ENCODE measurements around the gene FGF12.

The FGF12 gene

DNA sequence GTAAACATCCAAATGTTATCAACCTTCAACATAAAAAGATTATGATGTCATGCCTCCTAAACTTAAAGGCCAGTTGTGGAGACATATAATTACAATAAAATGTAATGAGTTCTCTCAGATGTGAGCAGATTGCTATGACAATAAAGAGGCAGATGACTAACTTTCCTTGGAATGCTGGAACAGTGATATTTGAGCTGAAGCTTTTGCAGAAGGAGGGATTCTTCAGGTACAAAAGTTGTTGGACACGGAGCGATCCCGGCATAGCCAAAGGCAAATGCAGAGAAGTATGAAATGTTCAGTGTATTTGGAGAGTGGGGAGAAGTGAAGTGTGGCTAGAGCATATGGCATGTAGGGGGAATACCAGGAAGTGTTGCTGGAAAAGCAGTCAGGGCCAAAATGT lies 520.1 kb downstream of the FGF12 start:
- TF ChIP-seq, protein P1, sequence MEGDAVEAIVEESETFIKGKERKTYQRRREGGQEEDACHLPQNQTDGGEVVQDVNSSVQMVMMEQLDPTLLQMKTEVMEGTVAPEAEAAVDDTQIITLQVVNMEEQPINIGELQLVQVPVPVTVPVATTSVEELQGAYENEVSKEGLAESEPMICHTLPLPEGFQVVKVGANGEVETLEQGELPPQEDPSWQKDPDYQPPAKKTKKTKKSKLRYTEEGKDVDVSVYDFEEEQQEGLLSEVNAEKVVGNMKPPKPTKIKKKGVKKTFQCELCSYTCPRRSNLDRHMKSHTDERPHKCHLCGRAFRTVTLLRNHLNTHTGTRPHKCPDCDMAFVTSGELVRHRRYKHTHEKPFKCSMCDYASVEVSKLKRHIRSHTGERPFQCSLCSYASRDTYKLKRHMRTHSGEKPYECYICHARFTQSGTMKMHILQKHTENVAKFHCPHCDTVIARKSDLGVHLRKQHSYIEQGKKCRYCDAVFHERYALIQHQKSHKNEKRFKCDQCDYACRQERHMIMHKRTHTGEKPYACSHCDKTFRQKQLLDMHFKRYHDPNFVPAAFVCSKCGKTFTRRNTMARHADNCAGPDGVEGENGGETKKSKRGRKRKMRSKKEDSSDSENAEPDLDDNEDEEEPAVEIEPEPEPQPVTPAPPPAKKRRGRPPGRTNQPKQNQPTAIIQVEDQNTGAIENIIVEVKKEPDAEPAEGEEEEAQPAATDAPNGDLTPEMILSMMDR (conservative IDR thresholded peaks at IDR 0.05; ENCODE audit: low read depth, low read length) = no peak
- no peak overlapping the region for H3K4me3 ChIP-seq (ENCODE audit: low read length)
- DNase-seq (ENCODE audit: low read depth) = no peak

DNA sequence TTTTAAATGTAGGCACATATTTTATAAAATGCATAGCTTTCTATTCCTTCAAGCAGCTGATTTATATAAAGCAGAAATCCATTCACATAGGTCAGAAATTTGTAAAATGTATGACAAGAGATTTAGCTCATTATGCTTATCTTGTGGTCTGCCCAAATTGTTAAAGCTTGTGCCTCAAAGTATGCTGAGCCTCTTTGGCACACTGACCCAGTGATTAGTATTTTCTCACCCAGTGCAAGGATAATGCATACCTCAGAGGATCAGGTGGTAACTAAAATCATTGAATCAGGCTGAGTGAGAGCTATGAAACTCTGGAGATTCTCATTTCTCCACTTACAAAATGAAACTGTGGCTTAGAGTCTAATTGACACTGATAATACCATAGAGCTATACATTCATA lies 533.3 kb downstream of the FGF12 start:
- H3K4me3 ChIP-seq (ENCODE audit: low read length) = no peak overlapping the region
- TF ChIP-seq, protein P1 (conservative IDR thresholded peaks at IDR 0.05; ENCODE audit: low read depth, low read length) = no peak
- DNase-seq (ENCODE audit: low read depth) = peak; percentile 93

DNA sequence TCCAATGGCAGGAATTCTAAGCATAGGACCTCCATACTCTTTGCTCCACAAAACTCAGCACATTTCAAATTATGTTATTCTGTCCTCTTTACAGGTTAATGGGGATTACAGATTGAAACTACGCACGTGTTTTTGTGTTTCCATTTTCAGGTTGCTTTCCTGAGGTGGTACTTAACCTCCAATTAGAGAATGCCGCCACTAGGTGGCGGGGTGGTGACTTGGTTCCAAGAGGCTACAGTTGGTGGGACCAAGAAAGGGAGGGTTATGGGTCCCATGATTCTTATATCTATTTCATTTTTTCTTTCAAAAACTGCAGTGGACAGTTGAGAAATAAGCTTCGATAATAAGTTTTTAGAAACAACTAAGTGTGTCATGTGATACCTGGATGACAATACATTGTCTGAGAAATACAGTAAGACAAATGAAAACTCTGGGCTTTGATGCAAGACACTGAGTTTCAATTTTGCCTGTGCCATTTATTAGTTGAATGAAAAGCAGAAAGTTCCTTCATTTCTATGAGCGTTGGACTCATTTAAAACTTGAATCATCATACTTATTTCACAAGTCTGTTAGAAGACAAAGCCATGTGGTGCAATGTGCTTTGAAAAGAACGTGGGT lies 539.0 kb downstream of the FGF12 start:
- DNase-seq (ENCODE audit: low read depth) = peak; percentile 11
- no peak overlapping the region for H3K4me3 ChIP-seq (ENCODE audit: low read length)
- TF ChIP-seq, protein P1 (conservative IDR thresholded peaks at IDR 0.05; ENCODE audit: low read depth, low read length) = peak; percentile 81

DNA sequence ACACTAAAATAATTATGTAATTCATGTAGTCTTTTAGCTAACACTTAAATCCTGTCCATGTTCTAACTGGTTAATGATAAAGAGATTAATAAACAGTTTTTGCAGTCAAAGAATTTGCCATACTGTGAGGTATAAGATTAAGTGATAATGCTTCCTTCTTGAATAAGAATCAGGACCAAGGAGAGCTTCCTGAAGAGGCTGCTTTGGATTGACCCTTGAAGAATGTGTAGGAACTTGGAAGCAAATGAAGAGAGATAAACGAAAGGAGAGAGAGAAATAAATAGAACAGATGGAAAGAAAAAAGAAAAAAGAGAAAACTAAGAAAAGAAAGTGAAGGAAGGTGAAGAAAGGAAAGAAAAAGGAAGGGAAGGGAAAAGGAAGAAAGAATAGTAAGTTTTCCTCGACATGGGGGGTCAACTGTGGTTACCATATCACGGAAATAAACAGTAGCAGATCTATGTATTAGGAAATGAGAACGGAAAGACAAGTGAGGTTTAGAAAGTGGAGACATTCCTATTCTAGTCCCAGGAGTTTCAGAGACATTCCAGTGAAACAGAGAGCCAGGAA lies 539.8 kb downstream of the FGF12 start:
- no peak overlapping the region for H3K4me3 ChIP-seq (ENCODE audit: low read length)
- TF ChIP-seq, protein P1 (conservative IDR thresholded peaks at IDR 0.05; ENCODE audit: low read depth, low read length) = no peak
- no peak for DNase-seq (ENCODE audit: low read depth)

DNA sequence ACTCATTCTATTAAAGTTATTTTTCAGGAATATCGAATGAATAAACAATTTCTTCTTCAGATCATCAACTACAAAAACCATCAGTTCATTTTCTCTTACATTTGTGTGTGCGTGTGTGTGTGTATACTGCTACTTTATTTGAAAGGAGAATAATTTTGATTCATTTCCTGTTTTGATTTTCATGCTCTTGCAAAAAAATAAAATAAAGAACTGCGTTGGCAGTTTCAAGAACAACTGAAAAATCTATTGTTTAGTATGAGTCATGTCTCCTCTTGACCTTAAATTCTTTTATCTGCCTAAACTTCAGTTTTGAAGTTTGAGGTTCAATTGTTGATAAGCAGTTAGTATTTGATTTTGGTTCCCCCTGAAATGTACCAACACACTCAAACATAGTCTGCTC lies 540.8 kb downstream of the FGF12 start:
- H3K4me3 ChIP-seq (ENCODE audit: low read length) = no peak overlapping the region
- TF ChIP-seq, protein P1 (conservative IDR thresholded peaks at IDR 0.05; ENCODE audit: low read depth, low read length) = no peak
- DNase-seq (ENCODE audit: low read depth) = no peak

DNA sequence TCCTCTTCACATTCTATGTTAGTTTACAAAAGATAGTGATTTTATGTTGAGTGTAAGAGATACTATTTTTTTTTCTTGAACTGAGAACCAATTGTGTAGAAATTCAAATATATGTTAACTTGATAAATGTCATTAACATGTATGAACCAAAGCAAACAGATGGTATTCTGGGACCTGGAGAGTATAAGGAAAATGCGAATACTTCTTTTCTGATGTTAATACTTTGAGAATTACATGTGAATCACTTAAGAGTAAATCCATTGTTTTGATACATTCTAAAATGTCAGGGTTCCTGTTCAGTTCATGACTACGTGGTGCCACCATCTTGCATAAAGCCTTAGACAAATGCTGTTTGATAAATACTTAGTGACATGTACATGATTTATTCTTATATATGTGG lies 541.3 kb downstream of the FGF12 start:
- no peak for DNase-seq (ENCODE audit: low read depth)
- no peak overlapping the region for H3K4me3 ChIP-seq (ENCODE audit: low read length)
- TF ChIP-seq, protein P1 (conservative IDR thresholded peaks at IDR 0.05; ENCODE audit: low read depth, low read length) = no peak

DNA sequence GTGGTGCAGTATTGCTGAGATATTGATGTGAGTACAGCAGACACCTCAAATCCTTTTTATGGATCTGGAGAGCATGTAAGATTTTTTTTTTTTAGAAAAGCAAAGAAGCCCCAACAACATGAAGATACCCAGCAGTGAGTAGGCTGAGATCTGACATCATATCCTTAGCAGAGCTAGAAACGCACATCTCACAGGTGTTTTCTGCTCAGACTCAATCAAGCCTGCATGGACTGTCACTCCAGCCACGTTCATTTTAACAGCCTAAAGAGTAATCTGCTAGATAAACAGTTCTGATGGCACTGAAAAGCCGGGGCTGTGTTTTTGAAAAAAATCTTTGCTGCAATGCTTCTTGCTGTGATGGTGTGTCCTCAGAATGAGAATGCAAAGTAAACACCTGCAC lies 544.2 kb downstream of the FGF12 start:
- DNase-seq (ENCODE audit: low read depth) = no peak
- TF ChIP-seq, protein P1 (conservative IDR thresholded peaks at IDR 0.05; ENCODE audit: low read depth, low read length) = no peak
- no peak overlapping the region for H3K4me3 ChIP-seq (ENCODE audit: low read length)

Data from retinal pigment epithelial cell (primary cell).